ENCODE measurements around the gene HNF4A.

DNA sequence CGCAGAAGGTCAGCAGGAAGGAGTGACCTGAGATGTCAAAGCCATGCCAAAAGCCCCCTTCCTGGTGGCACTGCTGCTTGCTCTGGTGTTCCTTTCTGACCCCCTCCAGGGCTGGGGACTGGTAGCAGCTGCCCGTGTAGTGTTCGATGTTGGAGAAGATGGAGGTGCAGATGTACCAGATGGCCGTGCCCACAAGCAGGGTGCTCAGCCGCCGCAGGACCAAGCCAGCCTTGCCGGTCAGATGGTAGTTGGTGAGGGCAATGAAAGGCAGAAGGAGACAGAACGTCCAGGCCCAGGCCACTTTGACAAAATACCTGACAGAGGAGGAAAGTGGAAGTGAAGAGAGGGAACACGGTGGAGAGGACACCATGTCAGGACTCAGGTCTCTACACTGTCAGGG lies 48.6 kb upstream of the HNF4A start:
- TF ChIP-seq YY1 (IDR thresholded peaks at IDR 0.05; ENCODE audit: insufficient read depth, insufficient read length) (no peak), ZNF274 (IDR thresholded peaks at IDR 0.05; ENCODE audit: low read depth, low read length) (no peak)

Data from NT2/D1 (cell line).